HG02938 (cell line): ENCODE measurements around the gene TRAF3.

Source experiments
- ATAC-seq: cut with Tn5 transposase; IDR thresholded peaks from one replicate; pipeline ENCODE4 v1.9.1; 2021; ENCODE audit warnings: mild to moderate bottlenecking, moderate library complexity; ENCODE audit not compliant: unreplicated experiment

The TRAF3 gene

GRCh38 chr14:102949062-102949800 is 172.0 kb downstream of the TRAF3 start:
- no peak for ATAC-seq

GRCh38 chr14:102949801-102950451 is 172.7 kb downstream of the TRAF3 start:
- ATAC-seq = no peak

DNA sequence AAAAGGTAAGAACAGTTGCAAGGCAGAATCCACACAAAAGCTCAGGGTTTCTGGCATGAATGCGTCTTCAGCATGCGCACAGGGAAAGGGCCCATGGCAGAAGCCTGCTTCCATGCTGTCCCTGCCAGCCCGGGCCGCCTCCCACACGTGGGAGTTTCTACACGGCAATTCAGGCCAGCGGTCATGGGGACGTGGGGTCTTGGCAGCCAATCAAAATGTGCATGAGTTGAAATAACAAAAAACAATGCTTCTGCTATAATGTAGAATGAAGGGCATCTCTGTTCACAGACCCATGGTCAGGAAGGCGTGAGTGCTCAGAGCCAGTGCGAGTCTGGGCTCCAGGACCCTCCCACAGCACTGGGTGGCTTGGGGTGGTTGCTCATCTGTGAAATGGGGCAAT is 173.8 kb downstream of the TRAF3 start:
- no peak for ATAC-seq

DNA sequence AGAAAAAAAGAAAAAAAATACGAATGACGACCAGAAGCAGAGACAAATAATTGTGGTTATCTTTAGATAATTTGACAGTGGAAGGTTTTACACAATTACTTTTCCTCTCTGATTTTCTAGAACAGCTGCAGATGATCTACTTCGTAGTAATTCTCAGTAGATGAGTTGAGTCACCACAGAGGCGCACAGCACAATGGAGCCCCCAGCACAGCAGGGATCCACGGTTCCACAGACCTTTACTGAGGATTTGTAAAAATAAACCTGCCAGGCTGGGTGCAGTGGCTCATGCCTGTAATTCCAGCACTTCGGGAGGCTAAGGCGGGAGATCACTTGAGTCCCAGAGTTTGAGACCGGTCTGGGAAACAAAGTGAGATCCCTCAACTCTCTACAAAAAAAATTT is 174.6 kb downstream of the TRAF3 start:
- ATAC-seq = no peak

GRCh38 chr14:102952276-102952675 is 175.0 kb downstream of the TRAF3 start:
- ATAC-seq = no peak

GRCh38 chr14:102953100-102953499 is 175.9 kb downstream of the TRAF3 start:
- ATAC-seq = no peak

DNA sequence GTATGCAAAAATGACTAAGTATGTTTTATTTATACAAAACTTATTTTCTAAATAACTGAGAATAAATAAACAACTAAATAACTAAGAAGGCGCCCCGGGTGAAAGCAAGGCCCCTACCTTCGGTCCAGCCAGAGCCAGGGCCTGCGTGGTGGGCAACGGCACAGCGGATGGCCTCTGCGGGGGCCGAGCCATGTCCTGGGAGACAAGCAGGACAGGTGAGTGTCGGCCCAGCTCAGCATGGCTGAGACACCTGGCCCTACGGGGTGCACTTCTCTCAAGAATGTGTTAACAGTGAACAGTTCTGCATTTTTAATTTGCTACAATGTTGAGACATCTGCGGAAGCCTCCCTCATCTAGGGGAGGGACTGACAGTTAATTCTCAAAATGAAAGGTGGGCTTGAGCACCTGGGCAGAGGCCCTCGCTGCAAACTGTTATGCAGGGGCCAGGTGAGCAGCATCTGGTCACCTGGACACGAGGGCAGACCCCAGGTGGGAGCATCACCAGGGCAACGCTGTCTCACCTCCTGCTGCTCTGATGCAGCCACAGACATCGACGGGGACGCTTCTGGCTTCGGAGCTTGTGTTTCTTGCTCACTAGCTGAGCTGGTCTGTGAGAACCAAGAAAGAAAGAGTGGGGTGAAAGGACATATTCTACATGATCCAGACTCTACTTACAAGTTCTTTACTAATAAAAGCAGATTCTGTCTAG is 177.0 kb downstream of the TRAF3 start:
- no peak for ATAC-seq

- no peak for ATAC-seq
Observed at GRCh38 chr14:102955636-102956408, 178.6 kb downstream of the TRAF3 start.

DNA sequence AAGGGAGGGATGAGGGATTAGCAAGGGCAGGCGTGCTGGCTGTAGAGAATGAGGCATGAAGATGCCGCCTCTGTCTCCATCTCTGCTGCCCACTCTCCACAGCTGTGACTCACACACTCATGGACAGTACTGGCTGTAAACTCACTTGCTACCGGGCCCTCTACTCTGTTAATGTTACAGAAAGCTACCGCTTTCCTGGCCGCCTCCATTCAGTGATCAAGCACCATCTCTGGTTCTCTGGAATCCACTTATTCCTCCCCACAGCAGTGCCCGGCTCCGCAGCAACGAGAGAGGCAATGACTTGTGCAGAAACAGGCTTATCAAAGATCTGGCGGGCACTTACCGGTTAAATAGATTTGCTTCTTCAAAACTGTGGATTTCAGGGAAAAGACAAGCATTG is 180.0 kb downstream of the TRAF3 start:
- ATAC-seq = no peak

DNA sequence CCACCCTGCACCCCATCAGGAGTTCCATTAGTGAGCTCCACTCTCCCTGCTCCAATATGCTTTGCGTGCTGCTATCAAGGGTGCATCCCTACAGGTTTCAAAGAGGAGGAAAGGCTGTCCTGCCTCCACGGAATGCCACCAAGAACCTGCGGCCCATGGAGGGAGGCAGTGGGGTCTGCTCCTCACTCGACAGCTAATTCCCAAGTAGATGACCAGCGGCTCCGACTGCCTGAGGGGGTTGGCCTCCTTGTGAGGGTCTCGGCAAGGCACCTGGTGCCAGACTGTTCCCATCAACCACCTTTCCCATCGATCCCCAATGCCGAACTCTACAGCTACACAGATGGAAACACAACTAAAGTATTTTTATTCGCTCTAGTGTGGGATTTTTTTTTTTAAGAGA is 181.2 kb downstream of the TRAF3 start:
- no peak for ATAC-seq
